HEK293 (cell line): ENCODE measurements around the gene SQSTM1.

Experiments used
- CTCF ChIA-PET: fragments of 350-600 bp; formaldehyde crosslinking; extraction: SDS; loops from one replicate; lab custom pipeline; 2021; ENCODE audit warnings: antibody characterized with exemption; lab: Yijun Ruan, JAX
- POLR2A ChIA-PET: fragments of 300-600 bp; formaldehyde crosslinking; extraction: SDS; loops from one replicate; lab custom pipeline; 2020; ENCODE audit warnings: antibody characterized with exemption, inconsistent platforms; lab: Yijun Ruan, JAX
- H3K27ac ChIP-seq: fragments of 200-500 bp; sonication (Bioruptor generic); 2 replicates; pipeline ENCODE4 v1.5.1; 2014; ENCODE audit warnings: low read depth, low read length, control low read depth, inconsistent platforms; ENCODE audit errors: extremely low read depth
- H3K36me3 ChIP-seq, 2 experiments: fragments of 200-500 bp in 1 of 2; sonication (Bioruptor generic) in 1 of 2; 1 replicate in 1 of 2; 2 replicates in 1 of 2; pipeline ENCODE4 v1.5.1; 2014 to 2017; ENCODE audit warnings: inconsistent platforms in 2 of 2, low read length in 2 of 2; ENCODE audit not compliant: control insufficient read depth in 2 of 2, insufficient read depth in 1 of 2
- H3K4me1 ChIP-seq: fragments of 200-500 bp; sonication (Bioruptor generic); 2 replicates; pipeline ENCODE4 v1.5.1; 2014; ENCODE audit warnings: mild to moderate bottlenecking, low read length, inconsistent platforms; ENCODE audit not compliant: control insufficient read depth, insufficient read depth
- H3K4me3 ChIP-seq: 2 replicates; pipeline ENCODE4 v1.5.1; 2011; ENCODE audit warnings: low read depth, mild to moderate bottlenecking, control low read depth, low read length, moderate library complexity
- H3K9me3 ChIP-seq: fragments of 200-500 bp; sonication (Bioruptor generic); 2 replicates; pipeline ENCODE4 v1.5.1; 2014; ENCODE audit warnings: low read depth, low read length, inconsistent platforms; ENCODE audit not compliant: control insufficient read depth, insufficient read depth
- BCL11A ChIP-seq: fragments of 450-650 bp; formaldehyde crosslinking; IDR thresholded peaks from 2 replicates; pipeline ENCODE4 v1.5.1; 2016; ENCODE audit warnings: low read depth, missing biosample characterization, missing genetic modification characterization
- HOXC10 ChIP-seq: sonication (generic); formaldehyde crosslinking; IDR thresholded peaks from 2 replicates; pipeline ENCODE4 v1.8.1; 2023; ENCODE audit warnings: mild to moderate bottlenecking, missing genetic modification reagents
- KLF10 ChIP-seq: fragments of 450-650 bp; IDR thresholded peaks from 2 replicates; pipeline ENCODE4 v1.5.1; 2018; ENCODE audit warnings: missing biosample characterization, mild to moderate bottlenecking, missing genetic modification characterization
- PATZ1 ChIP-seq: fragments of 450-650 bp; formaldehyde crosslinking; IDR thresholded peaks from 2 replicates; pipeline ENCODE4 v1.5.1; 2016; ENCODE audit warnings: missing biosample characterization, missing genetic modification characterization
- ZBTB1 ChIP-seq: fragments of 450-650 bp; formaldehyde crosslinking; IDR thresholded peaks from 2 replicates; pipeline ENCODE4 v1.5.1; 2016; ENCODE audit warnings: missing biosample characterization, missing genetic modification characterization
- ZBTB21 ChIP-seq: fragments of 450-650 bp; formaldehyde crosslinking; IDR thresholded peaks from 2 replicates; pipeline ENCODE4 v1.5.1; 2017; ENCODE audit warnings: missing biosample characterization, missing genetic modification characterization
- ZIC2 ChIP-seq: fragments of 450-650 bp; formaldehyde crosslinking; IDR thresholded peaks from 2 replicates; pipeline ENCODE4 v1.5.1; 2016; ENCODE audit warnings: missing biosample characterization, missing genetic modification characterization
- ZNF132 ChIP-seq: fragments of 450-650 bp; formaldehyde crosslinking; IDR thresholded peaks from 2 replicates; pipeline ENCODE4 v1.5.1; 2017; ENCODE audit warnings: missing biosample characterization, missing genetic modification characterization, borderline replicate concordance
- ZNF146 ChIP-seq: fragments of 450-650 bp; formaldehyde crosslinking; IDR thresholded peaks from 2 replicates; pipeline ENCODE4 v1.5.1; 2016; ENCODE audit warnings: missing biosample characterization, missing genetic modification characterization
- ZNF16 ChIP-seq: fragments of 450-650 bp; formaldehyde crosslinking; IDR thresholded peaks from 2 replicates; pipeline ENCODE4 v1.5.1; 2016; ENCODE audit warnings: low read depth, missing biosample characterization, missing genetic modification characterization
- ZNF174 ChIP-seq: fragments of 450-650 bp; formaldehyde crosslinking; IDR thresholded peaks from 2 replicates; pipeline ENCODE4 v1.5.0; 2017; ENCODE audit warnings: missing biosample characterization, mild to moderate bottlenecking, missing genetic modification characterization
- ZNF175 ChIP-seq: fragments of 450-650 bp; formaldehyde crosslinking; IDR thresholded peaks from 2 replicates; pipeline ENCODE4 v1.5.1; 2016; ENCODE audit warnings: missing biosample characterization, missing genetic modification characterization
- ZNF202 ChIP-seq: fragments of 450-650 bp; formaldehyde crosslinking; IDR thresholded peaks from 2 replicates; pipeline ENCODE4 v1.5.1; 2016; ENCODE audit warnings: missing biosample characterization, missing genetic modification characterization, borderline replicate concordance
- ZNF23 ChIP-seq: fragments of 450-650 bp; formaldehyde crosslinking; IDR thresholded peaks from 2 replicates; pipeline ENCODE4 v1.5.1; 2016; ENCODE audit warnings: missing biosample characterization, missing genetic modification characterization, borderline replicate concordance
- ZNF341 ChIP-seq: fragments of 450-650 bp; formaldehyde crosslinking; IDR thresholded peaks from 2 replicates; pipeline ENCODE4; 2016; ENCODE audit warnings: low read depth, missing biosample characterization, missing genetic modification characterization
- ZNF366 ChIP-seq: fragments of 450-650 bp; formaldehyde crosslinking; conservative IDR thresholded peaks from 2 replicates; pipeline ENCODE4 v1.5.1; 2016; ENCODE audit warnings: missing biosample characterization, missing genetic modification characterization
- ZNF521 ChIP-seq: fragments of 450-650 bp; formaldehyde crosslinking; IDR thresholded peaks from 2 replicates; pipeline ENCODE4 v1.5.1; 2017; ENCODE audit warnings: missing biosample characterization, mild to moderate bottlenecking, missing genetic modification characterization
- ZNF555 ChIP-seq: fragments of 450-650 bp; formaldehyde crosslinking; conservative IDR thresholded peaks from 2 replicates; pipeline ENCODE4 v1.5.1; 2017; ENCODE audit warnings: missing biosample characterization, mild to moderate bottlenecking, missing genetic modification characterization, inconsistent platforms
- ZNF624 ChIP-seq: fragments of 450-650 bp; formaldehyde crosslinking; IDR thresholded peaks from 2 replicates; pipeline ENCODE4 v1.5.1; 2017; ENCODE audit warnings: missing biosample characterization, missing genetic modification characterization
- ZNF664 ChIP-seq: fragments of 450-650 bp; formaldehyde crosslinking; IDR thresholded peaks from 2 replicates; pipeline ENCODE4 v1.5.1; 2016; ENCODE audit warnings: missing biosample characterization, missing genetic modification characterization
- ZNF776 ChIP-seq: fragments of 450-650 bp; formaldehyde crosslinking; IDR thresholded peaks from 2 replicates; pipeline ENCODE4 v1.5.0; 2017; ENCODE audit warnings: missing biosample characterization, missing genetic modification characterization, borderline replicate concordance
- ZNF785 ChIP-seq: fragments of 450-650 bp; formaldehyde crosslinking; IDR thresholded peaks from 2 replicates; pipeline ENCODE4 v1.5.1; 2016; ENCODE audit warnings: missing biosample characterization, missing genetic modification characterization
- ZSCAN5A ChIP-seq: fragments of 450-650 bp; formaldehyde crosslinking; IDR thresholded peaks from 2 replicates; pipeline ENCODE4 v1.5.1; 2016; ENCODE audit warnings: missing biosample characterization, missing genetic modification characterization

The SQSTM1 gene

GRCh38 chr5:179803651-179804554, 16.8 kb upstream of the SQSTM1 start (continued):
- TF ChIP-seq ZNF776 (tag by site-specific recombination) = no peak
- TF ChIP-seq ZNF175 (tag by site-specific recombination) = no peak
- TF ChIP-seq ZNF624 (tag by site-specific recombination) = no peak
- TF ChIP-seq ZSCAN5A (tag by site-specific recombination) = no peak
- TF ChIP-seq ZNF146 (tag by site-specific recombination) = no peak
- no peak for TF ChIP-seq ZNF16 (tag by site-specific recombination)
- no peak for TF ChIP-seq KLF10 (tag by site-specific recombination)
- no peak for TF ChIP-seq ZNF202 (tag by site-specific recombination)
- TF ChIP-seq ZBTB21 (tag by site-specific recombination) = no peak
- TF ChIP-seq ZNF521 (tag by site-specific recombination) = no peak
- no peak for TF ChIP-seq ZNF664 (tag by site-specific recombination)
- TF ChIP-seq ZNF132 (tag by site-specific recombination) = no peak
- no peak for TF ChIP-seq ZNF341 (tag by site-specific recombination)
- TF ChIP-seq ZIC2 = peak; percentile 66
- TF ChIP-seq ZNF555 = no peak
- TF ChIP-seq ZNF785 (tag by site-specific recombination) = no peak

GRCh38 chr5:179804555-179804947, 16.2 kb upstream of the SQSTM1 start:
- Histone ChIP-seq H3K4me1 (peaks cover 22% of the 10 kb centered on the region), H3K9me3 (no peaks in the 10 kb centered on the region), H3K4me3 (no peak overlapping the region), H3K27ac (0 out of 2 replicates have a peak overlapping the region, but pooled peaks have one; percentile 89), H3K36me3 (peaks cover 0 to 34% of the 10 kb centered on the region in 2 experiments; a peak in 2 of 3 replicates)
- ChIA-PET POLR2A (no interaction called here), CTCF (interaction anchor here (0.6 kb wide), 1 partner anchor 85 kb away, joined by 5 read pairs; no protein-coding TSS in a partner anchor)
- TF ChIP-seq ZNF174 (tag by site-specific recombination) (no peak), ZNF366 (no peak), HOXC10 (no peak), ZBTB1 (tag by site-specific recombination) (no peak), BCL11A (no peak), ZNF23 (tag by site-specific recombination) (no peak), ZNF664 (tag by site-specific recombination) (no peak), PATZ1 (tag by site-specific recombination) (no peak)
